ENCODE measurements around the gene MYOCD. TPM values are rescaled to one million over a fixed set of nuclear protein-coding genes. Genes with fewer than 3 reads are reported as not detected.

Gene MYOCD
- total and polyA plus RNA-seq, 8 donors, result 3.3 to 14.9 (median 10.8) TPM

- DNase-seq (no peak), ATAC-seq (peak; percentile 24)
- no peak for TF ChIP-seq CTCF (IDR thresholded peaks at IDR 0.05)
- Histone ChIP-seq H3K4me1 (peaks cover 0 to 5% of the 10 kb centered on the region in 2 donors), H3K9me3 (no peaks in the 10 kb centered on the region), H3K36me3 (no peaks in the 10 kb centered on the region), H3K27me3 (no peaks in the 10 kb centered on the region), H3K27ac (no peak overlapping the region), H3K4me3 (no peak overlapping the region)
- intact Hi-C loops (cut with DNase I), result no loop called here
Observed at GRCh38 chr17:12726131-12726530, 60.4 kb downstream of the MYOCD start.

- Histone ChIP-seq H3K27ac (no peak overlapping the region), H3K27me3 (no peaks in the 10 kb centered on the region), H3K9me3 (no peaks in the 10 kb centered on the region), H3K4me3 (no peak overlapping the region), H3K36me3 (no peaks in the 10 kb centered on the region), H3K4me1 (peaks cover 0 to 5% of the 10 kb centered on the region in 2 donors)
- ATAC-seq (peak; percentile 11), DNase-seq (peak in 2 of 4 donors; percentile 73 to 77)
- TF ChIP-seq CTCF (IDR thresholded peaks at IDR 0.05), result no peak
- intact Hi-C loops (cut with DNase I), result no loop called here
Observed at GRCh38 chr17:12727076-12727760, 61.5 kb downstream of the MYOCD start.

DNA sequence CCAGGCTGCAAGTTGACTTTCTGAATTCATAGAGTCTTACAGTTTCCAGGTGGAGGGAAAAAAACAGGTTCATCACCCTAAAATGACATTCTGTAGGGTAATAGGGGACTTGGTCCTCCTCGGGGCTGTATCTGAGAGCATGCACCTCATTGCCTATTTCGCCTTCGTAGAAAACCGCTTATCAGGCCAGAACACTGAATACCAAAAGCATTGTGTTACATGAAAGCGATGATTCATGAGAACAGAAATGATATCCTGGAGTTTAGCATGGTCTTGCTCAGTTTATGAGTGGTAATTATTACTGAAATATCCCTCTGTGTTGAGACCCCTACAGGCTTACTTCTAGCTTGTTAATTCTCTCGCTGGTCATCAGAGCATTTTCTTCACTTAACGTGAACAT is 62.2 kb downstream of the MYOCD start:
- Histone ChIP-seq H3K27me3 (no peaks in the 10 kb centered on the region), H3K4me3 (no peak overlapping the region), H3K9me3 (no peaks in the 10 kb centered on the region), H3K4me1 (peaks cover 0 to 5% of the 10 kb centered on the region in 2 donors), H3K27ac (no peak overlapping the region), H3K36me3 (no peaks in the 10 kb centered on the region)
- TF ChIP-seq CTCF (IDR thresholded peaks at IDR 0.05), result no peak
- intact Hi-C loops (cut with DNase I), result no loop called here
- ATAC-seq (no peak), DNase-seq (no peak)

GRCh38 chr17:12729086-12729485 is 63.4 kb downstream of the MYOCD start:
- no peak for DNase-seq
- Histone ChIP-seq H3K4me3 (no peak overlapping the region), H3K27me3 (no peaks in the 10 kb centered on the region), H3K4me1 (peaks cover 0 to 5% of the 10 kb centered on the region in 2 donors), H3K27ac (no peak overlapping the region), H3K9me3 (no peaks in the 10 kb centered on the region), H3K36me3 (no peaks in the 10 kb centered on the region)
- no peak for ATAC-seq
- no peak for TF ChIP-seq CTCF (IDR thresholded peaks at IDR 0.05)
- intact Hi-C loops (cut with DNase I), result no loop called here

DNA sequence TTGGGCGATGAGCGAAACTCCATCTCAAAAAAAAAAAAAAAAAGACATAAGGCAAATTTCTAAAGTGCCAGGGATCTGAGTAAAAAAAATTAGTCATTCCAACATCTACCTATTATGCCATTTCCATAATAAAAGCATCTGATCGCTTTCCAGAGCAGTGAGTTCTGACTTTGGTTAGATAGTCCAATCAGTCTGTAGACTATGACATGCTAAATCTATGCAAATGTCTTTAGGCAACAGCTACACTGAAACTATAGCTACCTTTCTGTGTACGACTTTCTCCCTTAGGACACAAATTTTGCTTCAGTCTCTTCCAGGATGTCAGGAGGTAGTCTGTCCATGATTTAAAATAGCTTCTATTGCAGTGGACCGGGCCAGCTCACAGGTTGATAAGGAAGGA is 64.7 kb downstream of the MYOCD start:
- no peaks in the 10 kb centered on the region for H3K36me3 ChIP-seq
- H3K9me3 ChIP-seq, result no peaks in the 10 kb centered on the region
- peak overlapping the region in 1 of 2 donors; percentile 39 for H3K27ac ChIP-seq
- peaks cover 0 to 5% of the 10 kb centered on the region in 2 donors for H3K4me1 ChIP-seq
- no peaks in the 10 kb centered on the region for H3K27me3 ChIP-seq
- H3K4me3 ChIP-seq, result no peak overlapping the region
- DNase-seq (no peak), ATAC-seq (no peak)
- no peak for TF ChIP-seq CTCF (IDR thresholded peaks at IDR 0.05)
- intact Hi-C loops (cut with DNase I), result no loop called here
